Fibroblast of gingiva (primary cell): Measurements from ENCODE around the gene IRAK3.
"Not testable (repeated sequence)": the region's sequence is repeated elsewhere in the genome, so short reads cannot be mapped to it uniquely, and the experiment has no call there.

Experiments
- DNase-seq: peaks from one replicate; pipeline ENCODE4 v3.0.0-alpha.2; 2011; ENCODE audit warnings: low read depth

Gene IRAK3

GRCh38 chr12:66262737-66263136 is 73.7 kb downstream of the IRAK3 start:
- DNase-seq: no peak

- no peak for DNase-seq
Observed at GRCh38 chr12:66268562-66268961, 79.5 kb downstream of the IRAK3 start.

GRCh38 chr12:66269142-66269541 is 80.1 kb downstream of the IRAK3 start:
- DNase-seq: no peak

- DNase-seq: peak; percentile 44
Observed at GRCh38 chr12:66269757-66270383, 80.9 kb downstream of the IRAK3 start.

- DNase-seq: no peak
Observed at GRCh38 chr12:66270613-66271012, 81.6 kb downstream of the IRAK3 start.

GRCh38 chr12:66272650-66273049 is 83.6 kb downstream of the IRAK3 start:
- DNase-seq: no peak

GRCh38 chr12:66273147-66273546 is 84.1 kb downstream of the IRAK3 start:
- DNase-seq: no peak

GRCh38 chr12:66275040-66275439 is 86.0 kb downstream of the IRAK3 start:
- DNase-seq: no peak

GRCh38 chr12:66279123-66279712 is 90.2 kb downstream of the IRAK3 start:
- no peak for DNase-seq

GRCh38 chr12:66280561-66280960 is 91.5 kb downstream of the IRAK3 start:
- no peak for DNase-seq

- DNase-seq: no peak
Observed at GRCh38 chr12:66282244-66282643, 93.2 kb downstream of the IRAK3 start.

GRCh38 chr12:66287275-66287674 is 98.3 kb downstream of the IRAK3 start:
- no peak for DNase-seq

GRCh38 chr12:66288121-66288520 is 99.1 kb downstream of the IRAK3 start:
- DNase-seq: no peak

GRCh38 chr12:66289485-66289884 is 100.5 kb downstream of the IRAK3 start:
- DNase-seq: no peak

- DNase-seq: no peak
Observed at GRCh38 chr12:66290716-66291200, 101.7 kb downstream of the IRAK3 start.

GRCh38 chr12:66296176-66296683 is 107.2 kb downstream of the IRAK3 start:
- no peak for DNase-seq

GRCh38 chr12:66297080-66297479 is 108.1 kb downstream of the IRAK3 start:
- no peak for DNase-seq

- DNase-seq: no peak
Observed at GRCh38 chr12:66297923-66298322, 108.9 kb downstream of the IRAK3 start.

- peak; percentile 95 for DNase-seq
Observed at GRCh38 chr12:66301944-66302826, 113.2 kb downstream of the IRAK3 start, which contains the start of gene HELB. Gene HELB, plus strand, starts transcription at chr12:66302493. Its CDS starts 111 bp downstream, at chr12:66302604.

GRCh38 chr12:66302827-66303169 is 113.8 kb downstream of the IRAK3 start:
- DNase-seq: no peak

- DNase-seq: not testable (repeated sequence)
Observed at GRCh38 chr12:66303316-66303804, 114.3 kb downstream of the IRAK3 start.
